ENCODE results near the gene CFAP43. TPM values are rescaled to one million over a fixed set of nuclear protein-coding genes. Genes with fewer than 3 reads are reported as not detected.

The CFAP43 gene, protein sequence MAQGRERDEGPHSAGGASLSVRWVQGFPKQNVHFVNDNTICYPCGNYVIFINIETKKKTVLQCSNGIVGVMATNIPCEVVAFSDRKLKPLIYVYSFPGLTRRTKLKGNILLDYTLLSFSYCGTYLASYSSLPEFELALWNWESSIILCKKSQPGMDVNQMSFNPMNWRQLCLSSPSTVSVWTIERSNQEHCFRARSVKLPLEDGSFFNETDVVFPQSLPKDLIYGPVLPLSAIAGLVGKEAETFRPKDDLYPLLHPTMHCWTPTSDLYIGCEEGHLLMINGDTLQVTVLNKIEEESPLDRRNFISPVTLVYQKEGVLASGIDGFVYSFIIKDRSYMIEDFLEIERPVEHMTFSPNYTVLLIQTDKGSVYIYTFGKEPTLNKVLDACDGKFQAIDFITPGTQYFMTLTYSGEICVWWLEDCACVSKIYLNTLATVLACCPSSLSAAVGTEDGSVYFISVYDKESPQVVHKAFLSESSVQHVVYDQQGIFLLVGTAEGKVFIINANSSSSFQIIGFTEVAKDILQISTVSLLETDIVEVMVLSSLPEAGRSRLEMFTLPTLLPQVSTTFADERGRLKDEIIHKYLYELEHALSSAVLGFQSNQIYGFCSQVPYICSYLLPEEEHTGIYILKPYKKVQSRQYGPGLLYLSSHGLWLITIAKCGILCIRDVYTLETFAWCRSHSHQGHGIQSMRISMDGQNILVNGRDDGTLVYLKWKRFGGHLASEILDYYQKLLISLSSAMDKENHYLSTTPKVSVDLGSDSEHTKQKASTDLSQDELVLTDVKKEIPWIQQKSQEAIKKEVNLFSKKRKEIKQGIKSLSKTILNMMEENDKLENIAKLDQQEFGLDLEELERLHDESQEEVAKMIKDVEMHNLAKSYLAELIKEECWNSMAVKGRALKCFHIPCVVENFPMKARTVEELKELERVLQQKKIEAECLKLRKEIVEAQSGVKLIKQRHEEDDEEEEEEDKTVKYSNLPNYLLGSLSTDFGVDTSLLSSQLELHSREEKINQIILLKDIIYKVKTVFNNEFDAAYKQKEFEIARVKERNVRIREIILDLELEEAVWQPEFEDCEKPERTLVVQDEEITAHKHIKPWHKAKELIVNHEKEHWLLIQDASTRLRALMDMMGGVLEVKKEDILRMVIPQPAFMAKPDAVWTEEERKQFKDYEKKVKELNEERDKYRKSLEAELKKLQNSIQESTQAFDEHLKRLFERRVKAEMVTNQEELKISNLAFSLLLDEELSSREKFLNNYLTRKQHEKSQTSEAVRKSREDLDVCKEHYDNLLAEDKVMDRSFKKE (N-terminal part only)
- under 1 TPM in 2 of 4 donors, not detected in 2; 0.17 to 0.33 TPM for total RNA-seq

DNA sequence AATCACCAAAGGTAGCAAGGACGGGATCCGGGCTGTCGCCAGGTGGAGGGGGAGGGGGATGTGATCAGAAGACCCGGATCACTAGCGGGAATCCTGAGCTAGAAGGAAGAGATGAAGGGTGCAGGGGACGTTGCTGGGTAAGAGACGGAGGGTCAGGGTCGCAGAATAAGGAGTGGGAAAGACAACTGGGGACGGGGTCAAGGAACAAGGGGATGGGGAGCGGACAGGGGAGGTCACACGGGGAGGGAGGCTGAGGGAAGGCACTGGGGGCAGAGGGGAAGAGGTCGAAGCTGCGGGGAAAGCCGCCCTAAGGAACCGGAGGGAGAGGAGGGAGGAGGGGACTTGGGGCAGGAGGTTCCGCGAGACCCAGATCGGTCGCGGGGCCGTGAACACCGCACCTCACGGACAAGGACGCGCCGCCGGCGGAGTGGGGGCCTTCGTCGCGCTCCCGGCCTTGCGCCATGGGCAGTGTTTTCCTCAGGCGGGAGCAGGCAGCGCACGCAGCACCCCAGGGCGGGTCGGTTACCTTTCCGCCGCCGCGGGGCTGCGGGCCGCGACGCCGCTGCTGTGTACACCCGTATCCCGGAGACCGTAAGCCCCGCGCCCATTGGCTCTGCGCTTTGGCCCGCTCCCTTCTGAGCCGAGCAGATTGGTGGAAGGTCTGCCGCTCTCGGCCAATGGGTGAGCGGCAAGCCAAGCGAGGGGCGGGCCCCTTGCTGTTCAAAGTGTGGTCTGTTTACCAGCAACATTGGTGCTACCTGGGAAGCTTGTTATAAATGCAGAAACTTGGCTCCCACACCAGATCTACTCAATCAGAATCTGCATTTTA, at the start of gene CFAP43:
Gene CFAP43, minus strand, starts transcription at position 581 of the 829 bp plus-strand sequence. Its CDS starts 118 bp downstream, at position 463.
- 1% methylated on average over 19 of the region's 60 CpGs for WGBS
- Histone ChIP-seq H3K27ac (replicated peaks in 1 of 4) (peak within 1 kb of the TSS in 3 of 4 donors; percentile 6 to 62 (median 35)), H3K4me3 (peak within 1 kb of the TSS; percentile 81 to 92 (median 87)), H3K36me3 (no peaks in the 10 kb centered on the region), H3K9me3 (no peaks in the 10 kb centered on the region), H3K27me3 (peaks cover 0 to 4% (median 0%) of the 10 kb centered on the region in 4 donors), H3K4me1 (peaks cover 11 to 15% (median 13%) of the 10 kb centered on the region in 4 donors)
- TF ChIP-seq, protein P1, sequence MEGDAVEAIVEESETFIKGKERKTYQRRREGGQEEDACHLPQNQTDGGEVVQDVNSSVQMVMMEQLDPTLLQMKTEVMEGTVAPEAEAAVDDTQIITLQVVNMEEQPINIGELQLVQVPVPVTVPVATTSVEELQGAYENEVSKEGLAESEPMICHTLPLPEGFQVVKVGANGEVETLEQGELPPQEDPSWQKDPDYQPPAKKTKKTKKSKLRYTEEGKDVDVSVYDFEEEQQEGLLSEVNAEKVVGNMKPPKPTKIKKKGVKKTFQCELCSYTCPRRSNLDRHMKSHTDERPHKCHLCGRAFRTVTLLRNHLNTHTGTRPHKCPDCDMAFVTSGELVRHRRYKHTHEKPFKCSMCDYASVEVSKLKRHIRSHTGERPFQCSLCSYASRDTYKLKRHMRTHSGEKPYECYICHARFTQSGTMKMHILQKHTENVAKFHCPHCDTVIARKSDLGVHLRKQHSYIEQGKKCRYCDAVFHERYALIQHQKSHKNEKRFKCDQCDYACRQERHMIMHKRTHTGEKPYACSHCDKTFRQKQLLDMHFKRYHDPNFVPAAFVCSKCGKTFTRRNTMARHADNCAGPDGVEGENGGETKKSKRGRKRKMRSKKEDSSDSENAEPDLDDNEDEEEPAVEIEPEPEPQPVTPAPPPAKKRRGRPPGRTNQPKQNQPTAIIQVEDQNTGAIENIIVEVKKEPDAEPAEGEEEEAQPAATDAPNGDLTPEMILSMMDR (IDR thresholded peaks at IDR 0.05), result no peak
- peak; percentile 67 to 82 for TF ChIP-seq POLR2AphosphoS5 (IDR thresholded peaks at IDR 0.05)
- TF ChIP-seq EP300 (IDR thresholded peaks at IDR 0.05), result no peak
- intact Hi-C loops (cut with DNase I), result no loop called here
- DNase-seq (ENCODE audit: extremely low spot score), result peak; percentile 100

DNA sequence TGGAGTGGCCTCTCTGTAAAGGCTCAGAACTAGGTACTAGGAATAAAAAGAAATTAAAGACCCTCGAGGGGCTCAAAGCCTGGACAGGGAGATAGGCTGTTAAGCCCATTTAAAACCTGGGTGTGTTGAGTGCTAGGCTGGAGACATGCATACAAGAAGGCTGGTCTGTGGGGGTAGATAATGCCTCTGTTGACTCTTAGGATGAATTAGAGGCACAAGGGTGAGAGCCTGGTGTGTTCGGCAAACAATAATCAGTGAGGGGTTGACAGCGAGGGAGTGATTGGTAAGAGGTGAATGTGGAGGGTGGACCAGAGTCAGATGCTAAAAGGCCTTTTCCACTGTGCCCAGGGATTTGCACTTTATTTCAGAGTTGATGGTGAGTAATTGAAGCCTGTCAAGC, 49.5 kb upstream of the CFAP43 start:
- no peak for DNase-seq (ENCODE audit: extremely low spot score)
- Histone ChIP-seq H3K4me3 (no peak overlapping the region), H3K36me3 (no peaks in the 10 kb centered on the region), H3K27me3 (no peaks in the 10 kb centered on the region), H3K9me3 (no peaks in the 10 kb centered on the region), H3K4me1 (no peaks in the 10 kb centered on the region), H3K27ac (replicated peaks in 1 of 4) (no peak overlapping the region)
- WGBS, result 85% methylated on average over 3 of the region's 3 CpGs
- TF ChIP-seq EP300 (IDR thresholded peaks at IDR 0.05), result no peak
- no peak for TF ChIP-seq POLR2AphosphoS5 (IDR thresholded peaks at IDR 0.05)
- TF ChIP-seq, protein P1 (IDR thresholded peaks at IDR 0.05), result no peak
- no peak for TF ChIP-seq POLR2A (IDR thresholded peaks at IDR 0.05; ENCODE audit: low read depth)
- intact Hi-C loops (cut with DNase I), result no loop called here

DNA sequence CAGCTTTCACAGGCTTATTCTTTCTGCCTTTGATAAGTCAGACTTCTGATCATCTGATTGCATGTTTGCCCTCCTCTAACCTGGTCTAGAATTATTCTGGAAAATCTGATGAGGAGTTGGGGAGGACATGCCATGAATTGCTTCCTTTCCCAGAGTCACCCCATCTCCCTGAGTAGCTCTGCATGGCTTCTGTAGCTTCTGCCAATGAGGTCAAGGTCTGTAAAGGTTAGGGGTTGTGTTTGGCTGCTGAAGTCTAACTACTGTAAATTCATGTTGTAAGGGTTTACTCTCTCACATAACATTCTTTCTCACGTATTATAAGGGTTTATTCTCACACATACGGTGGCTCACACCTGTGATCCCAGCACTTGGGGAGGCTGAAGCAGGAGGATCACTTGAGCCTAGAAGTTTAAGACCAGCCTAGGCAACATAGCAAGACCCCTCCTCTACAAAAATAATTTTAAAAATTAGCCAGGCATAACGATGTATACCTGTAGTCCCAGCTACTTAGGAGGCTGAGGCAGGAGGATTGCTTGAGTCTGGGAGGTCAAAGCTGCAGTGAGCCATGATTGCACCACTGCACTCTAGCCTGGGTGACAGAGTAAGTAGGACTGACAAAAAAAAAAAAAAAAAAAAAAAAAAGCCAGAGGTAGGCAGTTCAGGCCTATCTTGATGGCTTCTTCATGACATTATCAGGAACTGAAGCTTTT, 47.5 kb upstream of the CFAP43 start:
- Histone ChIP-seq H3K4me1 (peaks cover 3 to 6% (median 5%) of the 10 kb centered on the region in 4 donors), H3K27me3 (peaks cover 0 to 12% (median 7%) of the 10 kb centered on the region in 4 donors), H3K4me3 (no peak overlapping the region), H3K36me3 (no peaks in the 10 kb centered on the region), H3K9me3 (no peaks in the 10 kb centered on the region), H3K27ac (replicated peaks in 1 of 4) (no peak overlapping the region)
- intact Hi-C loops (cut with DNase I), result no loop called here
- TF ChIP-seq EP300 (IDR thresholded peaks at IDR 0.05), result no peak
- TF ChIP-seq POLR2A (IDR thresholded peaks at IDR 0.05; ENCODE audit: low read depth), result no peak
- TF ChIP-seq POLR2AphosphoS5 (IDR thresholded peaks at IDR 0.05), result no peak
- TF ChIP-seq, protein P1 (IDR thresholded peaks at IDR 0.05), result no peak
- DNase-seq (ENCODE audit: extremely low spot score), result no peak
- WGBS, result 83% methylated on average over 3 of the region's 3 CpGs

Measured in esophagus muscularis mucosa (tissue), 4 donors.